ENCODE results near the gene LPAR5. TPM values are rescaled to one million over a fixed set of nuclear protein-coding genes. Genes with fewer than 3 reads are reported as not detected.

The LPAR5 gene
- total RNA-seq, 1 experiment from 2014 or later, result 0.20 TPM

- TF ChIP-seq AR (CRISPR knock-in tag; IDR thresholded peaks at IDR 0.05) (no peak), SOX15 (CRISPR knock-in tag; IDR thresholded peaks at IDR 0.05) (no peak), ZNF232 (CRISPR knock-in tag; IDR thresholded peaks at IDR 0.05) (no peak), ATF6 (CRISPR knock-in tag; IDR thresholded peaks at IDR 0.05) (no peak), SMAD3 (CRISPR knock-in tag; IDR thresholded peaks at IDR 0.05; ENCODE audit: borderline replicate concordance) (no peak), ZNF396 (CRISPR knock-in tag; IDR thresholded peaks at IDR 0.05; ENCODE audit: borderline replicate concordance) (no peak)
Observed at GRCh38 chr12:6664902-6665301, 29.1 kb upstream of the LPAR5 start (continued).

- ChIA-PET POLR2A (interaction anchor here (0.6 kb wide), 1 partner anchor 189 kb away, joined by 3 read pairs; the partner anchor contains the start of gene USP5), CTCF (interaction anchor here (0.6 to 1.8 kb wide), 4 partner anchors 26 to 1626 kb away, joined by 3 to 9 read pairs (median 3); partner anchors contain the start of genes CDCA3 and ZNF384)
- Mint-ChIP-seq H3K4me1 (peaks cover 6% of the 10 kb centered on the region), H3K27me3 (ENCODE audit: low read depth) (no peaks in the 10 kb centered on the region; the same call in 1 of the 2 replicates), H3K9me3 (no peaks in the 10 kb centered on the region), H3K27ac (peak within 1 kb of the TSS; percentile 98), H3K36me3 (peaks cover 15% of the 10 kb centered on the region), H3K4me3 (peak within 1 kb of the TSS; percentile 98)
- peak; percentile 94 for DNase-seq (ENCODE audit: low spot score)
- ATAC-seq, result peak; percentile 96
- TF ChIP-seq ATF3 (CRISPR knock-in tag; conservative IDR thresholded peaks at IDR 0.05), result 0 out of 2 replicates have a peak, but pooled peaks have one; percentile 37
- no peak for TF ChIP-seq JUN (CRISPR knock-in tag; IDR thresholded peaks at IDR 0.05)
- TF ChIP-seq FOXK1 (CRISPR knock-in tag; IDR thresholded peaks at IDR 0.05), result peak; percentile 99
- peak; percentile 97 for TF ChIP-seq CREM (CRISPR knock-in tag; IDR thresholded peaks at IDR 0.05)
- peak; percentile 87 for TF ChIP-seq GABPB1 (CRISPR knock-in tag; IDR thresholded peaks at IDR 0.05)
- 0 out of 2 replicates have a peak, but pooled peaks have one; percentile 60 for TF ChIP-seq ZNF671 (CRISPR knock-in tag; IDR thresholded peaks at IDR 0.05)
- no peak for TF ChIP-seq MXD4 (CRISPR knock-in tag; IDR thresholded peaks at IDR 0.05; ENCODE audit: borderline replicate concordance)
- 0 out of 2 replicates have a peak, but pooled peaks have one; percentile 39 for TF ChIP-seq PRRX2 (CRISPR knock-in tag; IDR thresholded peaks at IDR 0.05)
- TF ChIP-seq ZNF232 (CRISPR knock-in tag; IDR thresholded peaks at IDR 0.05), result no peak
- 0 out of 2 replicates have a peak, but pooled peaks have one; percentile 53 for TF ChIP-seq ERG (CRISPR knock-in tag; IDR thresholded peaks at IDR 0.05)
- TF ChIP-seq MYBL2 (CRISPR knock-in tag; IDR thresholded peaks at IDR 0.05), result peak; percentile 43; the same call in 1 of the 2 replicates
- TF ChIP-seq ARID4B (CRISPR knock-in tag; IDR thresholded peaks at IDR 0.05; ENCODE audit: borderline replicate concordance), result peak; percentile 78; the same call in 1 of the 2 replicates
- no peak for TF ChIP-seq TP53 (CRISPR knock-in tag; IDR thresholded peaks at IDR 0.05)
- no peak for TF ChIP-seq USF1 (CRISPR knock-in tag; IDR thresholded peaks at IDR 0.05)
- no peak for TF ChIP-seq NFE2L1 (CRISPR knock-in tag; IDR thresholded peaks at IDR 0.05)
- TF ChIP-seq SMAD3 (CRISPR knock-in tag; IDR thresholded peaks at IDR 0.05; ENCODE audit: borderline replicate concordance), result no peak
- peak; percentile 98 for TF ChIP-seq SP1 (CRISPR knock-in tag; conservative IDR thresholded peaks at IDR 0.05)
Observed at GRCh38 chr12:6662906-6663742, 27.4 kb upstream of the LPAR5 start, which contains the start of gene ING4. TSS of gene ING4 (minus strand) at chr12:6663119. CDS start at chr12:6663101, 18 bp downstream.

All from WTC11 (cell line).